RPMI7951 (cell line): ENCODE measurements around the gene ZNF426. TPM values are rescaled to one million over a fixed set of nuclear protein-coding genes. Genes with fewer than 3 reads are reported as not detected.
"Not testable (repeated sequence)": the region's sequence is repeated elsewhere in the genome, so short reads cannot be mapped to it uniquely, and the experiment has no call there.

Source experiments
- DNase-seq: peaks from one replicate; pipeline ENCODE4 v3.0.0-alpha.2; 2012; ENCODE audit warnings: low read depth
- total RNA-seq: library from RNA; depleted of rRNA; stranded (reverse); fragments of >200 nt; shearing (Covaris generic); gene quantifications from 2 replicates; pipeline ENCODE4 v1.2.3, GENCODE V29; 2014; rRNA removed

Gene ZNF426
- 8.5 and 13.8 TPM in 2 replicates for total RNA-seq

GRCh38 chr19:9538183-9539058 lies at the start of gene ZNF426:
TSS of gene ZNF426 (minus strand) at chr19:9538645. CDS start at chr19:9536232, 2,413 bp downstream.
- DNase-seq = peak; percentile 87

- peak; percentile 57 for DNase-seq
Observed at GRCh38 chr19:9586764-9587163, 48.3 kb upstream of the ZNF426 start.

GRCh38 chr19:9584073-9584833 lies 45.8 kb upstream of the ZNF426 start, which contains the start of gene ZNF121:
TSS of gene ZNF121 (minus strand) at chr19:9584504. CDS start at chr19:9568097, 16,407 bp downstream.
- peak; percentile 83 for DNase-seq

- not testable (repeated sequence) for DNase-seq
Observed at GRCh38 chr19:9582081-9582725, 43.8 kb upstream of the ZNF426 start.

- DNase-seq = no peak
Observed at GRCh38 chr19:9580728-9581127, 42.3 kb upstream of the ZNF426 start.

- no peak for DNase-seq
Observed at GRCh38 chr19:9570255-9570654, 31.8 kb upstream of the ZNF426 start.

- DNase-seq = no peak
Observed at GRCh38 chr19:9566729-9567128, 28.3 kb upstream of the ZNF426 start.

- DNase-seq = peak; percentile 26
Observed at GRCh38 chr19:9565900-9566705, 27.7 kb upstream of the ZNF426 start.

- no peak for DNase-seq
Observed at GRCh38 chr19:9552536-9553274, 14.3 kb upstream of the ZNF426 start.

GRCh38 chr19:9547870-9548269 lies 9.4 kb upstream of the ZNF426 start:
- no peak for DNase-seq

- DNase-seq = not testable (repeated sequence)
Observed at GRCh38 chr19:9541281-9541680, 2.8 kb upstream of the ZNF426 start.

GRCh38 chr19:9539921-9540320 lies 1.5 kb upstream of the ZNF426 start:
- not testable (repeated sequence) for DNase-seq

GRCh38 chr19:9539201-9539600 lies 756 bp upstream of the ZNF426 start:
- DNase-seq = not testable (repeated sequence)

- DNase-seq = peak; percentile 10
Observed at GRCh38 chr19:9535934-9536333, 2.5 kb downstream of the ZNF426 start.

GRCh38 chr19:9531933-9532332 lies 6.5 kb downstream of the ZNF426 start:
- DNase-seq = peak; percentile 62

GRCh38 chr19:9528757-9529336 lies 9.6 kb downstream of the ZNF426 start:
- peak; percentile 31 for DNase-seq

GRCh38 chr19:9523885-9524474 lies 14.5 kb downstream of the ZNF426 start:
- DNase-seq = no peak

GRCh38 chr19:9507285-9507684 lies 31.2 kb downstream of the ZNF426 start:
- DNase-seq = no peak

GRCh38 chr19:9500796-9501195 lies 37.6 kb downstream of the ZNF426 start:
- DNase-seq = no peak
